HG03354 (cell line): ENCODE measurements around the gene COX19.

Source experiments
- ATAC-seq: cut with Tn5 transposase; IDR thresholded peaks from one replicate; pipeline ENCODE4 v1.9.1; 2021; ENCODE audit warnings: mild to moderate bottlenecking; ENCODE audit not compliant: unreplicated experiment, poor library complexity, severe bottlenecking

COX19 gene

GRCh38 chr7:979886-980571 is 4.7 kb upstream of the COX19 start:
- no peak for ATAC-seq

GRCh38 chr7:979151-979550 is 3.8 kb upstream of the COX19 start:
- no peak for ATAC-seq

- ATAC-seq, result no peak
Observed at GRCh38 chr7:978416-979091, 3.2 kb upstream of the COX19 start.

GRCh38 chr7:978049-978346 is 2.6 kb upstream of the COX19 start:
- ATAC-seq, result no peak

- ATAC-seq, result peak; percentile 38
Observed at GRCh38 chr7:977326-978048, 2.1 kb upstream of the COX19 start.

GRCh38 chr7:976901-977325 is 1.6 kb upstream of the COX19 start:
- no peak for ATAC-seq

GRCh38 chr7:975702-976473 is 539 bp upstream of the COX19 start:
- ATAC-seq, result no peak

- ATAC-seq, result no peak
Observed at GRCh38 chr7:974172-974571, 1.2 kb downstream of the COX19 start.

GRCh38 chr7:973312-973711 is 2.0 kb downstream of the COX19 start:
- ATAC-seq, result no peak

GRCh38 chr7:972676-973309 is 2.6 kb downstream of the COX19 start:
- no peak for ATAC-seq

- ATAC-seq, result no peak
Observed at GRCh38 chr7:972110-972509, 3.2 kb downstream of the COX19 start.

GRCh38 chr7:970744-971143 is 4.6 kb downstream of the COX19 start:
- no peak for ATAC-seq

- no peak for ATAC-seq
Observed at GRCh38 chr7:969403-969802, 5.9 kb downstream of the COX19 start.

- ATAC-seq, result no peak
Observed at GRCh38 chr7:968205-969105, 6.9 kb downstream of the COX19 start.

- no peak for ATAC-seq
Observed at GRCh38 chr7:967361-968082, 7.8 kb downstream of the COX19 start.

- no peak for ATAC-seq
Observed at GRCh38 chr7:966291-967069, 8.9 kb downstream of the COX19 start.

- ATAC-seq, result no peak
Observed at GRCh38 chr7:964401-965231, 10.7 kb downstream of the COX19 start.
